ENCODE measurements around the gene C1RL.

GRCh38 chr12:7083125-7083524 lies 25.9 kb downstream of the C1RL start:
- TF ChIP-seq, protein P1, sequence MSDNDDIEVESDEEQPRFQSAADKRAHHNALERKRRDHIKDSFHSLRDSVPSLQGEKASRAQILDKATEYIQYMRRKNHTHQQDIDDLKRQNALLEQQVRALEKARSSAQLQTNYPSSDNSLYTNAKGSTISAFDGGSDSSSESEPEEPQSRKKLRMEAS (IDR thresholded peaks at IDR 0.05), result no peak
- no peak for TF ChIP-seq TCF12 (IDR thresholded peaks at IDR 0.05; ENCODE audit: low read depth)
- TF ChIP-seq EP300 (IDR thresholded peaks at IDR 0.05; ENCODE audit: borderline replicate concordance), result no peak
- TF ChIP-seq TAF1 (IDR thresholded peaks at IDR 0.05; ENCODE audit: low read depth), result no peak
- TF ChIP-seq NFIC (IDR thresholded peaks at IDR 0.05), result no peak
- no peak for TF ChIP-seq ZBTB7A (IDR thresholded peaks at IDR 0.05; ENCODE audit: low read depth)
- no peak for TF ChIP-seq CEBPB (IDR thresholded peaks at IDR 0.05)
- TF ChIP-seq CREB1 (IDR thresholded peaks at IDR 0.05; ENCODE audit: low read depth), result no peak
- TF ChIP-seq, protein P2, sequence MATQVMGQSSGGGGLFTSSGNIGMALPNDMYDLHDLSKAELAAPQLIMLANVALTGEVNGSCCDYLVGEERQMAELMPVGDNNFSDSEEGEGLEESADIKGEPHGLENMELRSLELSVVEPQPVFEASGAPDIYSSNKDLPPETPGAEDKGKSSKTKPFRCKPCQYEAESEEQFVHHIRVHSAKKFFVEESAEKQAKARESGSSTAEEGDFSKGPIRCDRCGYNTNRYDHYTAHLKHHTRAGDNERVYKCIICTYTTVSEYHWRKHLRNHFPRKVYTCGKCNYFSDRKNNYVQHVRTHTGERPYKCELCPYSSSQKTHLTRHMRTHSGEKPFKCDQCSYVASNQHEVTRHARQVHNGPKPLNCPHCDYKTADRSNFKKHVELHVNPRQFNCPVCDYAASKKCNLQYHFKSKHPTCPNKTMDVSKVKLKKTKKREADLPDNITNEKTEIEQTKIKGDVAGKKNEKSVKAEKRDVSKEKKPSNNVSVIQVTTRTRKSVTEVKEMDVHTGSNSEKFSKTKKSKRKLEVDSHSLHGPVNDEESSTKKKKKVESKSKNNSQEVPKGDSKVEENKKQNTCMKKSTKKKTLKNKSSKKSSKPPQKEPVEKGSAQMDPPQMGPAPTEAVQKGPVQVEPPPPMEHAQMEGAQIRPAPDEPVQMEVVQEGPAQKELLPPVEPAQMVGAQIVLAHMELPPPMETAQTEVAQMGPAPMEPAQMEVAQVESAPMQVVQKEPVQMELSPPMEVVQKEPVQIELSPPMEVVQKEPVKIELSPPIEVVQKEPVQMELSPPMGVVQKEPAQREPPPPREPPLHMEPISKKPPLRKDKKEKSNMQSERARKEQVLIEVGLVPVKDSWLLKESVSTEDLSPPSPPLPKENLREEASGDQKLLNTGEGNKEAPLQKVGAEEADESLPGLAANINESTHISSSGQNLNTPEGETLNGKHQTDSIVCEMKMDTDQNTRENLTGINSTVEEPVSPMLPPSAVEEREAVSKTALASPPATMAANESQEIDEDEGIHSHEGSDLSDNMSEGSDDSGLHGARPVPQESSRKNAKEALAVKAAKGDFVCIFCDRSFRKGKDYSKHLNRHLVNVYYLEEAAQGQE (IDR thresholded peaks at IDR 0.05; ENCODE audit: low read depth), result no peak
- no peak for TF ChIP-seq YY1 (IDR thresholded peaks at IDR 0.05; ENCODE audit: low read depth)
- no peak for TF ChIP-seq RAD21 (IDR thresholded peaks at IDR 0.05; ENCODE audit: low read depth)
- TF ChIP-seq TEAD4 (IDR thresholded peaks at IDR 0.05), result no peak
- TF ChIP-seq USF1 (IDR thresholded peaks at IDR 0.05), result no peak
